ENCODE measurements around the gene LPP. TPM values are rescaled to one million over a fixed set of nuclear protein-coding genes. Genes with fewer than 3 reads are reported as not detected.

LPP gene
- total and polyA plus RNA-seq, 10 of the 15 experiments (the other 5 are each of a cell fraction or from before 2014, with no cell fraction given) = under 0.01 to 0.62 (median 0.03) TPM

DNA sequence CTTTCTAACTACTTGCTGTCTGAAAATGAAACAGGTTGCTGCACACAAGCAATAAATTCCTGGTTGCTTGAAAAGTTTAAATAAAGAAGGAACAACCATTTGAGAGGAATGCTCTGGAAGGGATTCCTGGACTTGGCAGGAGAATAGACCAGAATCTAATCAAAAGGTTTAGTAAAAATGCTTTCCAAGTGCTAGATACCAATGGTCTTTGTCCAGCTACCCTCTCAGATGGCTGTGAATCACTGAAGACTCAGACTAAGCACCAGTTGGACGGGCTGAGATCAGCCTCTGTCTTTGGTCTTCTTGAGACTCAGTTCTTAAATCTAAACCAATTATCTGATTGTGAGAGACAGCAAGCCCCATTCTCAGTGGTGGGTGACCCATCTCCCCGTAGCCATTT lies 27.7 kb upstream of the LPP start (continued):
- no peak for TF ChIP-seq CBX5 (IDR thresholded peaks at IDR 0.05; ENCODE audit: low read depth)
- no peak for TF ChIP-seq EGR1 (IDR thresholded peaks at IDR 0.05; ENCODE audit: borderline replicate concordance in 1 of 2, low read depth in 2 of 2, low read length in 2 of 2)
- TF ChIP-seq SUZ12 (IDR thresholded peaks at IDR 0.05; ENCODE audit: unreplicated experiment) = no peak
- TF ChIP-seq MTA3 (IDR thresholded peaks at IDR 0.05; ENCODE audit: borderline replicate concordance, low read length) = no peak

- no peak for DNase-seq (ENCODE audit: low read depth, low spot score)
- WGBS (ENCODE audit: insufficient coverage, insufficient replicate concordance, low lambda C conversion rate, missing lambda C conversion rate) = 45% methylated on average over 8 of the region's 8 CpGs
- no peak overlapping the region for H3K4me3 ChIP-seq
- TF ChIP-seq ESRRA (IDR thresholded peaks at IDR 0.05; ENCODE audit: low read length) = no peak
- TF ChIP-seq IKZF1 (conservative IDR thresholded peaks at IDR 0.05) = no peak
- no peak for TF ChIP-seq BCL11A (IDR thresholded peaks at IDR 0.05; ENCODE audit: low read depth, low read length)
- TF ChIP-seq BACH1 (IDR thresholded peaks at IDR 0.05; ENCODE audit: borderline replicate concordance) = no peak
- no peak for TF ChIP-seq SP1 (IDR thresholded peaks at IDR 0.05; ENCODE audit: low read depth, low read length)
- no peak for TF ChIP-seq NFYA (IDR thresholded peaks at IDR 0.05; ENCODE audit: borderline replicate concordance, low read depth, low read length)
- TF ChIP-seq EED (IDR thresholded peaks at IDR 0.05; ENCODE audit: low read depth) = no peak
- TF ChIP-seq, protein P1, sequence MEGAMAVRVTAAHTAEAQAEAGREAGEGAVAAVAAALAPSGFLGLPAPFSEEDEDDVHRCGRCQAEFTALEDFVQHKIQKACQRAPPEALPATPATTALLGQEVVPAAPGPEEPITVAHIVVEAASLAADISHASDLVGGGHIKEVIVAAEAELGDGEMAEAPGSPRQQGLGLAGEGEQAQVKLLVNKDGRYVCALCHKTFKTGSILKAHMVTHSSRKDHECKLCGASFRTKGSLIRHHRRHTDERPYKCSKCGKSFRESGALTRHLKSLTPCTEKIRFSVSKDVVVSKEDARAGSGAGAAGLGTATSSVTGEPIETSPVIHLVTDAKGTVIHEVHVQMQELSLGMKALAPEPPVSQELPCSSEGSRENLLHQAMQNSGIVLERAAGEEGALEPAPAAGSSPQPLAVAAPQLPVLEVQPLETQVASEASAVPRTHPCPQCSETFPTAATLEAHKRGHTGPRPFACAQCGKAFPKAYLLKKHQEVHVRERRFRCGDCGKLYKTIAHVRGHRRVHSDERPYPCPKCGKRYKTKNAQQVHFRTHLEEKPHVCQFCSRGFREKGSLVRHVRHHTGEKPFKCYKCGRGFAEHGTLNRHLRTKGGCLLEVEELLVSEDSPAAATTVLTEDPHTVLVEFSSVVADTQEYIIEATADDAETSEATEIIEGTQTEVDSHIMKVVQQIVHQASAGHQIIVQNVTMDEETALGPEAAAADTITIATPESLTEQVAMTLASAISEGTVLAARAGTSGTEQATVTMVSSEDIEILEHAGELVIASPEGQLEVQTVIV (IDR thresholded peaks at IDR 0.05; ENCODE audit: borderline replicate concordance, partially characterized antibody) = no peak
- no peak for TF ChIP-seq SPI1 (IDR thresholded peaks at IDR 0.05; ENCODE audit: borderline replicate concordance, insufficient read depth, low read depth, low read length)
- TF ChIP-seq RAD51 (IDR thresholded peaks at IDR 0.05) = no peak
- TF ChIP-seq RELA (IDR thresholded peaks at IDR 0.05; ENCODE audit: borderline replicate concordance, partially characterized antibody) = no peak
- no peak for TF ChIP-seq CEBPB (IDR thresholded peaks at IDR 0.05; ENCODE audit: borderline replicate concordance in 1 of 2, low read depth in 2 of 2, low read length in 2 of 2)
- no peak for TF ChIP-seq SIX5 (IDR thresholded peaks at IDR 0.05; ENCODE audit: low read depth, low read length, severe bottlenecking)
- TF ChIP-seq CTCF (IDR thresholded peaks at IDR 0.05 in 2 of 3, conservative IDR thresholded peaks at IDR 0.05 in 1 of 3; ENCODE audit: control insufficient read depth in 2 of 3, extremely low read depth in 1 of 3, insufficient read depth in 1 of 3, low read depth in 3 of 3, low read length in 3 of 3) = no peak
- TF ChIP-seq TCF12 (IDR thresholded peaks at IDR 0.05; ENCODE audit: low read depth, low read length) = no peak
- no peak for TF ChIP-seq POLR2AphosphoS2 (IDR thresholded peaks at IDR 0.05; ENCODE audit: low read depth, low read length)
- no peak for TF ChIP-seq HCFC1 (IDR thresholded peaks at IDR 0.05; ENCODE audit: low read length)
- ChIA-PET POLR2A (no interaction called here), CTCF (interaction anchor here (1.5 kb wide), 1 partner anchor 387 kb away, joined by 5 read pairs; no protein-coding TSS in a partner anchor), RAD21 (ENCODE audit: unreplicated experiment) (no interaction called here), SMC1A (ENCODE audit: uncharacterized antibody, unreplicated experiment) (interaction anchor here (0.8 kb wide), 1 partner anchor 176 kb away, joined by 3 read pairs; no protein-coding TSS in a partner anchor)
- no peak overlapping the region for H3K27ac ChIP-seq (ENCODE audit: control insufficient read depth, insufficient read depth)
- in situ Hi-C loops (cut with MboI) (no loop called here), intact Hi-C loops (cut with micrococcal nuclease; ENCODE audit: unreplicated experiment) (no loop called here)
- no peaks in the 10 kb centered on the region for H3K36me3 ChIP-seq (ENCODE audit: control insufficient read depth in 2 of 2, insufficient read depth in 2 of 2, low read length in 1 of 2)
- no peaks in the 10 kb centered on the region for H3K79me2 ChIP-seq (ENCODE audit: control insufficient read depth, insufficient read depth, low read length)
- no peak overlapping the region for H2AFZ ChIP-seq (ENCODE audit: control insufficient read depth, low read depth, low read length)
- H4K20me1 ChIP-seq (ENCODE audit: control insufficient read depth, insufficient read depth) = no peaks in the 10 kb centered on the region
- peaks cover 0 to 4% of the 10 kb centered on the region in 2 experiments; a peak in 2 of 4 replicates for H3K27me3 ChIP-seq (replicated peaks in 1 of 2; ENCODE audit: control insufficient read depth in 2 of 2, insufficient read depth in 2 of 2, low read length in 1 of 2)
- H3K9ac ChIP-seq (ENCODE audit: control insufficient read depth, insufficient read depth, low read length) = no peak overlapping the region
- BruUV-seq (replicated peaks) = no TSS peak
- ATAC-seq = no peak
- H3K9me3 ChIP-seq (replicated peaks; ENCODE audit: control insufficient read depth, insufficient read depth, low read length) = no peaks in the 10 kb centered on the region
- H3K4me1 ChIP-seq (ENCODE audit: control insufficient read depth, insufficient read depth, low read length) = no peaks in the 10 kb centered on the region
- H3K4me2 ChIP-seq (ENCODE audit: control insufficient read depth, insufficient read depth) = no peak overlapping the region
- FAIRE-seq = no peak
These were observed 27.0 kb upstream of the LPP start for GRCh38 chr3:188126934-188127333.

All from GM12878 (cell line).